ENCODE results near the gene WDR26.
"Not testable (repeated sequence)": the region's sequence is repeated elsewhere in the genome, so short reads cannot be mapped to it uniquely, and the experiment has no call there.

WDR26 gene

GRCh38 chr1:224340453-224341384 is 93.9 kb downstream of the WDR26 start:
- DNase-seq: not testable (repeated sequence)

GRCh38 chr1:224339442-224340033 is 95.1 kb downstream of the WDR26 start:
- no peak for DNase-seq

- no peak for DNase-seq
Measured at GRCh38 chr1:224338150-224338838, 96.3 kb downstream of the WDR26 start.

All from SHP77 (cell line).